H7 (cell line): ENCODE results near the gene NAV2. TPM values are rescaled to one million over a fixed set of nuclear protein-coding genes. Genes with fewer than 3 reads are reported as not detected.
"Not testable (repeated sequence)": the region's sequence is repeated elsewhere in the genome, so short reads cannot be mapped to it uniquely, and the experiment has no call there.

ENCODE experiments used
- DNase-seq: peaks from one replicate; pipeline ENCODE4 v3.0.0; 2012
- H3K27me3 ChIP-seq: 2 replicates; pipeline ENCODE4 v1.6.0; 2011; ENCODE audit warnings: mild to moderate bottlenecking, low read length; ENCODE audit not compliant: control insufficient read depth, insufficient read depth
- H3K36me3 ChIP-seq: replicated peaks from 2 replicates; pipeline ENCODE4 v1.5.1; 2011; ENCODE audit warnings: low read length; ENCODE audit not compliant: control insufficient read depth, insufficient read depth
- H3K4me3 ChIP-seq: 2 replicates; pipeline ENCODE4 v1.5.1; 2011; ENCODE audit warnings: low read depth, mild to moderate bottlenecking, control low read depth, low read length, moderate library complexity; ENCODE audit not compliant: insufficient read depth
- total RNA-seq: library from RNA; depleted of rRNA; stranded (reverse); fragments of >200 nt; shearing (Covaris generic); gene quantifications from 2 replicates; pipeline ENCODE4 v1.2.3, GENCODE V29; 2014

NAV2 gene
- total RNA-seq, 1 experiment from 2014 or later, result 11.1 TPM

GRCh38 chr11:19955660-19956059 lies 243.0 kb downstream of the NAV2 start:
- no peak for DNase-seq
- Histone ChIP-seq H3K4me3 (no peak overlapping the region), H3K27me3 (no peaks in the 10 kb centered on the region), H3K36me3 (no peaks in the 10 kb centered on the region; the same call in 1 of the 2 replicates)

- H3K4me3 ChIP-seq, result no peak overlapping the region
- no peaks in the 10 kb centered on the region; the same call in 1 of the 2 replicates for H3K36me3 ChIP-seq
- H3K27me3 ChIP-seq, result no peaks in the 10 kb centered on the region
- no peak for DNase-seq
Measured at GRCh38 chr11:19956228-19956627, 243.6 kb downstream of the NAV2 start.

GRCh38 chr11:19957294-19957943 lies 244.8 kb downstream of the NAV2 start:
- Histone ChIP-seq H3K4me3 (no peak overlapping the region), H3K36me3 (no peaks in the 10 kb centered on the region; the same call in 1 of the 2 replicates), H3K27me3 (no peaks in the 10 kb centered on the region)
- no peak for DNase-seq

DNA sequence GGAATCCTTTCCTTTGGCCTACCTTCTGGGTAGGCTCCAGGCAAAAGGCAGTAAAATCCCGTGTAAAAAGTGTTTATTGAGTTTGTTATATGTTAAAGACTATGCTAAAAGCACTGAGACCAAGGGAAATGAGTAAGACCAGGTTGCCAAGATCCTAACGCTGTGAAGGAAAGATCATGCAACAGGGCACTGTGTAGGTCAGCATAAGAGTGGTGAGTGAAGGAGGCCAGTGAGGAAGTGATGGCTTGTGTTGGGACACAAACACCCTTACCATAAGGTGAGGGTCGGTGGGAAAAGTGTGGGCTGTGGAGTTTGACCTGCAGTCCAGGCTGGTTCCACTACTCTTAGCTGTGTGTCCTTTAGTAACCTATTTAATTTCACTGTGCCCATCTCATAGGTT lies 245.6 kb downstream of the NAV2 start:
- Histone ChIP-seq H3K4me3 (no peak overlapping the region), H3K27me3 (no peaks in the 10 kb centered on the region), H3K36me3 (no peaks in the 10 kb centered on the region; the same call in none of the 2 replicates)
- no peak for DNase-seq

- Histone ChIP-seq H3K4me3 (no peak overlapping the region), H3K27me3 (no peaks in the 10 kb centered on the region), H3K36me3 (no peaks in the 10 kb centered on the region; the same call in none of the 2 replicates)
- DNase-seq, result no peak
Measured at GRCh38 chr11:19959210-19959609, 246.6 kb downstream of the NAV2 start.

DNA sequence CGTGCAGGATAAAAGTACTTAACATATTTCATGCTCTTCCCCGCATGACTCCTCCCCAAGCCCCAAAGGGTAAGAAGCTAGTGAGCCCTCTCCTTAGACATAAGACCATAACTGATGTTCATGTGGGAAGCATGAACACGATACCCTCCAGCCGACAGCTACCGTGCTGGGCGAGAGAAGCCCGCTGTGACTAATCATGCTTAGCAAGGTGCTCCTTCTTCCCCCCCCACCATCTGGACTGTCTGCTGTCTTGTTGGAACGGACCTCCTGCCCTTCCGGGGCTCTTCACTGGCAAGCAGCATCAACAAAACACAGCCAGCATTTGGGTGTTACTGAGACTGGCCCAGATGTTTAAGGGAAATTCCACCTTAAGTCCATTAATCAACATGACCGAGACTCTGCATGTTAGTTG lies 247.0 kb downstream of the NAV2 start:
- no peak overlapping the region for H3K4me3 ChIP-seq
- H3K36me3 ChIP-seq, result no peaks in the 10 kb centered on the region; the same call in none of the 2 replicates
- no peak for DNase-seq
- no peaks in the 10 kb centered on the region for H3K27me3 ChIP-seq

DNA sequence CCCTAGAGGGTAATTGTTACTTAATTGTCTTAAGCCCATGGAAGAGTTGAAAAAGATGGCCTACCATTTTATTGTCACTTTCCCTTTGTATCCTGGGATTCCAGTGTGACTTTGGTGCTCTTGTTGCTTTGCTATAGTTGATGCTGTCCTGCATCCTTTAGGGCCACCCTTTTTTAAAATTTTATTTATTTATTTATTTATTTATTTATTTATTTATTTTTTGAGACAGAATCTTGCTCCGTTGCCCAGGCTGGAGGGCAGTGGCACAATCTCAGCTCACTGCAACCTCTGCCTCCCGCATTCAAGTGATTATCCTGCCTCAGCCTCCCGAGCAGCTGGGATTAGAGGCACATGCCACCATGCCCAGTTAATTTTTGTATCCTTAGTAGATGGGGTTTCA lies 247.8 kb downstream of the NAV2 start:
- H3K4me3 ChIP-seq, DNase-seq, H3K36me3 ChIP-seq, H3K27me3 ChIP-seq: not testable (repeated sequence)

DNA sequence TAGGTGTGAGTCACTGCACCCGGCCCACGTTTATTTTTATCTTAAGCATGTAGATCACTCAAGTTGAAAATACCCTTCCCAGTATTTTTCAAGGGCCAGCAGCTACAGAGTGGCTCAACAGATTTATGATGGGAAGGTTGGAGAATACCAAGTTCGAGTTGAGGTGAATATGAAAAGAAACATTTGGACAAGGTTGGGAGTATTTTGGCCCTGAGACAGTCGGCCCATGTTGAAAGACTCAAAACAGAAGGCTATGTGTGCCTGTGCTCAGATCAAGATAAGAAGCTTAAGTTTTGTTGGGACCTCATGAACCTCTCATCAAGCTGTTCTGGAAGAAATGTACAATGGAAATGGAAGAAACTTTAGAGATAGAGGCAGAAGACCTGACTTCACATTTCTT lies 248.6 kb downstream of the NAV2 start:
- H3K27me3 ChIP-seq, result no peaks in the 10 kb centered on the region
- no peak overlapping the region for H3K4me3 ChIP-seq
- no peak for DNase-seq
- H3K36me3 ChIP-seq, result no peaks in the 10 kb centered on the region; the same call in none of the 2 replicates

GRCh38 chr11:19962053-19962800 lies 249.6 kb downstream of the NAV2 start:
- H3K36me3 ChIP-seq, result no peaks in the 10 kb centered on the region; the same call in none of the 2 replicates
- H3K4me3 ChIP-seq, result no peak overlapping the region
- no peaks in the 10 kb centered on the region for H3K27me3 ChIP-seq
- DNase-seq, result no peak

DNA sequence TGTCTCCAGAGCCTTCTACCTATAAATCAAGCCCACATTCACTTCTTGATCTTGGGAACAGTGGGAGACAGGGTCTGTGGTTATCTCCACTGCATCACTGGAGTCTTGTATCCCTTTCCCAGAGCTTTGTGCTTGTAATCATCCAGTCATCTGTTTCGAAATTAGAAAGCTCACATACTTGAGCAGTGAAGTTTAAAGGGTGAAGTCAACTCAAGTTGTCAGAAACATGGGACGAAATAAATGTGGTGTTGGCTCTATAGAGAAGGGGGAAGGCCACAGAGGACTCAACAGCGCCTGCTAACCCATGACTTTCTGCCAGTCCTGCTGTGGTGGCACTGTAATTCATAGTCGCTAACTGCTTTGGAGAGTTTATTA lies 250.2 kb downstream of the NAV2 start:
- no peaks in the 10 kb centered on the region for H3K27me3 ChIP-seq
- no peaks in the 10 kb centered on the region; the same call in none of the 2 replicates for H3K36me3 ChIP-seq
- no peak for DNase-seq
- H3K4me3 ChIP-seq, result no peak overlapping the region

DNA sequence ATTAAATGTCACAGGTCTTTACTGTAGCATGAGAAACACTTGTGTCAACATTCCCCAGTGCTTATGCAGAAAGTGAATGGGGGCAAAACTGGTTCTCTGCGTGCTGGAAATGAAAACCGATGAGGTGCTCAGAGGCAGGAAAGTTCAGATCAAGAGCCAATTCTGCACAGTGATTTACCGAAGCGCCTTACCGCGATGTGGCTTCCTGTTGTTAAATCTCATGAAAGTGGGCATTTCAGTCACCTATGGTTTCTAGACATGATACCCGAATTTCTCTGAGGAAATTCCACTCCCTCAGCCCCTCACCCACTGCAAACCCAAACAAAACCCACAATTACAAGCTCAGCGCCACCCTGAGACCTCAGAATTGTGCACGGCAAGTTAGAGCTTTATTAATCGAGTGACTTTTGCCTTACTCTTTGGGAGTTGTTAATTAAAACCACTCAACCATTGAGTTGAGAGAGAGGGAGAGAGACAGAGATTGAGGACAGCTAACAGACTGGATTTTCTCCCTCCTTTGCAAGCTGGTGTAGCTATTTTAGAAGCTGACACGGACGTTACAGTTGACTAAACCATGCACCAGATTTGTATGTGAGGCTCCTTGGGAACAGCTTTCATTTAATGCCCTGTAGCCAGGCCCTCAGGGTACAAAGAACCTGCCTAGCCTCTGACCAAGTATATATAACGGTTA lies 251.2 kb downstream of the NAV2 start:
- DNase-seq, result no peak
- no peaks in the 10 kb centered on the region for H3K27me3 ChIP-seq
- H3K36me3 ChIP-seq, result no peaks in the 10 kb centered on the region; the same call in none of the 2 replicates
- H3K4me3 ChIP-seq, result no peak overlapping the region

DNA sequence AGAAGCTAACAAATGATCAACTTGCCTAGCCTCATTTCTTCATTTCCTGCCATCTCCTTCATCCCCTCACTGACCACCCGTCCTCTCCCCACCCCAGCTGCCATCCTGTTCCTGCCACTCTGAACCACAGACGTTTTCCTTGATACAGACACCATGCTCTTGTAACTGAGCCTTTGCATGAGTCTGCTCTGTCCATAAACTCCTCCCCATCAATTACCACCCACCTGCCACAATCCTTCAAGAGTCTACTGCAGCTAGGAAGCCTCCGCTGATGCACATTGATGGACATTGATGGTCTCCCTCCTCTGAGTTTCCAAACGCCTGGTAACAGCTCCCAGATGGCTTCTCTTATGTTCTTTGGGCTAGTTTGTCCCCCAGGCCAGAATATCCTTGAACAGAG lies 253.8 kb downstream of the NAV2 start:
- no peak for DNase-seq

GRCh38 chr11:19966927-19967326 lies 254.3 kb downstream of the NAV2 start:
- H3K4me3 ChIP-seq, result no peak overlapping the region
- H3K36me3 ChIP-seq, result no peaks in the 10 kb centered on the region; the same call in 1 of the 2 replicates
- no peaks in the 10 kb centered on the region for H3K27me3 ChIP-seq
- no peak for DNase-seq

More for the DNA sequence above, 253.8 kb downstream of the NAV2 start:
- Histone ChIP-seq H3K36me3 (no peaks in the 10 kb centered on the region; the same call in 1 of the 2 replicates), H3K27me3 (no peaks in the 10 kb centered on the region), H3K4me3 (no peak overlapping the region)

GRCh38 chr11:19967787-19968186 lies 255.2 kb downstream of the NAV2 start:
- H3K36me3 ChIP-seq, result no peaks in the 10 kb centered on the region; the same call in 1 of the 2 replicates
- no peaks in the 10 kb centered on the region for H3K27me3 ChIP-seq
- H3K4me3 ChIP-seq, result no peak overlapping the region
- no peak for DNase-seq
